ENCODE data around the gene CMIP.

Gene CMIP

GRCh38 chr16:81552743-81553079, 108.1 kb downstream of the CMIP start:
- Histone ChIP-seq H4K8ac (ENCODE audit: low read length) (no peak overlapping the region), H2BK12ac (ENCODE audit: low read length in 2 of 2) (no peak overlapping the region), H2BK120ac (ENCODE audit: low read depth, low read length) (no peak overlapping the region), H3K36me3 (ENCODE audit: control insufficient read depth in 1 of 2, insufficient read depth in 2 of 2, low read depth in 1 of 2, low read length in 2 of 2) (no peaks in the 10 kb centered on the region), H3K23ac (ENCODE audit: low read length in 2 of 2) (no peak overlapping the region), H3K27me3 (ENCODE audit: control insufficient read depth in 1 of 2, insufficient read depth in 1 of 2, low read length in 2 of 2) (no peaks in the 10 kb centered on the region), H4K91ac (ENCODE audit: low read length) (peak overlapping the region; percentile 22), H3K4me1 (ENCODE audit: control insufficient read depth, insufficient read depth, low read depth, low read length) (peaks cover 33% of the 10 kb centered on the region), H3K9me3 (ENCODE audit: control insufficient read depth, low read length) (no peaks in the 10 kb centered on the region), H3K27ac (ENCODE audit: low read length, poor library complexity, severe bottlenecking) (no peak overlapping the region), H3K18ac (ENCODE audit: low read depth in 1 of 2, low read length in 2 of 2) (no peak overlapping the region), H2BK5ac (ENCODE audit: low read depth, low read length, poor library complexity, severe bottlenecking) (no peak overlapping the region), H3K79me1 (replicated peaks; ENCODE audit: low read length, poor library complexity, severe bottlenecking) (peaks cover 55% of the 10 kb centered on the region), H2AFZ (ENCODE audit: low read depth, low read length) (no peak overlapping the region), H2BK15ac (ENCODE audit: low read depth, poor library complexity, severe bottlenecking) (no peak overlapping the region), H3K4me2 (ENCODE audit: low read length, poor library complexity, severe bottlenecking) (no peak overlapping the region), H3K4ac (ENCODE audit: low read depth in 1 of 2, low read length in 2 of 2) (no peak overlapping the region), H3K4me3 (ENCODE audit: insufficient read depth in 1 of 2, low read depth in 1 of 2, low read length in 2 of 2) (no peak overlapping the region), H3K9ac (ENCODE audit: low read length) (peak overlapping the region; percentile 43), H2AK5ac (ENCODE audit: low read length, severe bottlenecking) (no peak overlapping the region), H3K14ac (ENCODE audit: low read length in 2 of 2) (no peak overlapping the region)
- DNase-seq = no peak
- WGBS = 100% methylated on average over 1 of the region's 1 CpG

- Histone ChIP-seq H3K79me1 (replicated peaks; ENCODE audit: low read length, poor library complexity, severe bottlenecking) (peaks cover 53% of the 10 kb centered on the region), H3K27ac (ENCODE audit: low read length, poor library complexity, severe bottlenecking) (no peak overlapping the region), H3K9me3 (ENCODE audit: control insufficient read depth, low read length) (no peaks in the 10 kb centered on the region), H3K4ac (ENCODE audit: low read depth in 1 of 2, low read length in 2 of 2) (no peak overlapping the region), H2BK120ac (ENCODE audit: low read depth, low read length) (no peak overlapping the region), H2BK12ac (ENCODE audit: low read length in 2 of 2) (peak overlapping the region in 1 of 2 experiments; percentile 4), H3K4me3 (ENCODE audit: insufficient read depth in 1 of 2, low read depth in 1 of 2, low read length in 2 of 2) (no peak overlapping the region), H3K14ac (ENCODE audit: low read length in 2 of 2) (no peak overlapping the region), H2AK5ac (ENCODE audit: low read length, severe bottlenecking) (no peak overlapping the region), H2BK5ac (ENCODE audit: low read depth, low read length, poor library complexity, severe bottlenecking) (no peak overlapping the region), H3K4me1 (ENCODE audit: control insufficient read depth, insufficient read depth, low read depth, low read length) (peaks cover 33% of the 10 kb centered on the region), H3K23ac (ENCODE audit: low read length in 2 of 2) (peak overlapping the region in 1 of 2 experiments; percentile 6), H3K36me3 (ENCODE audit: control insufficient read depth in 1 of 2, insufficient read depth in 2 of 2, low read depth in 1 of 2, low read length in 2 of 2) (no peaks in the 10 kb centered on the region), H2BK15ac (ENCODE audit: low read depth, poor library complexity, severe bottlenecking) (no peak overlapping the region), H3K9ac (ENCODE audit: low read length) (peak overlapping the region; percentile 43), H2AFZ (ENCODE audit: low read depth, low read length) (no peak overlapping the region), H4K8ac (ENCODE audit: low read length) (no peak overlapping the region), H4K91ac (ENCODE audit: low read length) (no peak overlapping the region), H3K27me3 (ENCODE audit: control insufficient read depth in 1 of 2, insufficient read depth in 1 of 2, low read length in 2 of 2) (no peaks in the 10 kb centered on the region), H3K18ac (ENCODE audit: low read depth in 1 of 2, low read length in 2 of 2) (no peak overlapping the region), H3K4me2 (ENCODE audit: low read length, poor library complexity, severe bottlenecking) (no peak overlapping the region)
- 79% methylated on average over 22 of the region's 22 CpGs for WGBS
- no peak for DNase-seq
Observed at GRCh38 chr16:81553080-81553813, 108.6 kb downstream of the CMIP start.

- no peaks in the 10 kb centered on the region for H3K36me3 ChIP-seq (ENCODE audit: control insufficient read depth in 1 of 2, insufficient read depth in 2 of 2, low read depth in 1 of 2, low read length in 2 of 2)
- no peak for DNase-seq
- no peak overlapping the region for H4K91ac ChIP-seq (ENCODE audit: low read length)
- no peak overlapping the region for H2BK15ac ChIP-seq (ENCODE audit: low read depth, poor library complexity, severe bottlenecking)
- H3K18ac ChIP-seq (ENCODE audit: low read depth in 1 of 2, low read length in 2 of 2) = no peak overlapping the region
- no peak overlapping the region for H3K4ac ChIP-seq (ENCODE audit: low read depth in 1 of 2, low read length in 2 of 2)
- no peak overlapping the region for H2BK5ac ChIP-seq (ENCODE audit: low read depth, low read length, poor library complexity, severe bottlenecking)
- no peak overlapping the region for H2BK12ac ChIP-seq (ENCODE audit: low read length in 2 of 2)
- H3K79me1 ChIP-seq (replicated peaks; ENCODE audit: low read length, poor library complexity, severe bottlenecking) = peaks cover 53% of the 10 kb centered on the region
- no peak overlapping the region for H3K27ac ChIP-seq (ENCODE audit: low read length, poor library complexity, severe bottlenecking)
- H4K8ac ChIP-seq (ENCODE audit: low read length) = no peak overlapping the region
- H3K14ac ChIP-seq (ENCODE audit: low read length in 2 of 2) = no peak overlapping the region
- no peak overlapping the region for H2BK120ac ChIP-seq (ENCODE audit: low read depth, low read length)
- no peak overlapping the region for H2AFZ ChIP-seq (ENCODE audit: low read depth, low read length)
- H3K4me2 ChIP-seq (ENCODE audit: low read length, poor library complexity, severe bottlenecking) = no peak overlapping the region
- H3K9me3 ChIP-seq (ENCODE audit: control insufficient read depth, low read length) = no peaks in the 10 kb centered on the region
- H3K27me3 ChIP-seq (ENCODE audit: control insufficient read depth in 1 of 2, insufficient read depth in 1 of 2, low read length in 2 of 2) = no peaks in the 10 kb centered on the region
- H2AK5ac ChIP-seq (ENCODE audit: low read length, severe bottlenecking) = no peak overlapping the region
- WGBS = 92% methylated on average over 7 of the region's 10 CpGs
- H3K4me1 ChIP-seq (ENCODE audit: control insufficient read depth, insufficient read depth, low read depth, low read length) = peaks cover 29% of the 10 kb centered on the region
- H3K23ac ChIP-seq (ENCODE audit: low read length in 2 of 2) = no peak overlapping the region
- H3K9ac ChIP-seq (ENCODE audit: low read length) = no peak overlapping the region
- no peak overlapping the region for H3K4me3 ChIP-seq (ENCODE audit: insufficient read depth in 1 of 2, low read depth in 1 of 2, low read length in 2 of 2)
Observed at GRCh38 chr16:81553814-81554675, 109.4 kb downstream of the CMIP start.

GRCh38 chr16:81554979-81555378, 110.4 kb downstream of the CMIP start:
- Histone ChIP-seq H2BK120ac (ENCODE audit: low read depth, low read length) (no peak overlapping the region), H3K14ac (ENCODE audit: low read length in 2 of 2) (no peak overlapping the region), H4K8ac (ENCODE audit: low read length) (no peak overlapping the region), H2AK5ac (ENCODE audit: low read length, severe bottlenecking) (no peak overlapping the region), H3K79me1 (replicated peaks; ENCODE audit: low read length, poor library complexity, severe bottlenecking) (peaks cover 49% of the 10 kb centered on the region), H2AFZ (ENCODE audit: low read depth, low read length) (no peak overlapping the region), H2BK12ac (ENCODE audit: low read length in 2 of 2) (no peak overlapping the region), H3K9me3 (ENCODE audit: control insufficient read depth, low read length) (no peaks in the 10 kb centered on the region), H4K91ac (ENCODE audit: low read length) (no peak overlapping the region), H3K18ac (ENCODE audit: low read depth in 1 of 2, low read length in 2 of 2) (no peak overlapping the region), H2BK5ac (ENCODE audit: low read depth, low read length, poor library complexity, severe bottlenecking) (no peak overlapping the region), H3K4me1 (ENCODE audit: control insufficient read depth, insufficient read depth, low read depth, low read length) (peaks cover 21% of the 10 kb centered on the region), H2BK15ac (ENCODE audit: low read depth, poor library complexity, severe bottlenecking) (no peak overlapping the region), H3K4me2 (ENCODE audit: low read length, poor library complexity, severe bottlenecking) (no peak overlapping the region), H3K27me3 (ENCODE audit: control insufficient read depth in 1 of 2, insufficient read depth in 1 of 2, low read length in 2 of 2) (no peaks in the 10 kb centered on the region), H3K23ac (ENCODE audit: low read length in 2 of 2) (no peak overlapping the region), H3K36me3 (ENCODE audit: control insufficient read depth in 1 of 2, insufficient read depth in 2 of 2, low read depth in 1 of 2, low read length in 2 of 2) (no peaks in the 10 kb centered on the region), H3K27ac (ENCODE audit: low read length, poor library complexity, severe bottlenecking) (no peak overlapping the region), H3K4me3 (ENCODE audit: insufficient read depth in 1 of 2, low read depth in 1 of 2, low read length in 2 of 2) (no peak overlapping the region), H3K4ac (ENCODE audit: low read depth in 1 of 2, low read length in 2 of 2) (no peak overlapping the region), H3K9ac (ENCODE audit: low read length) (no peak overlapping the region)
- peak; percentile 45 for DNase-seq
- 87% methylated on average over 5 of the region's 5 CpGs for WGBS
